ENCODE measurements around the gene COA6.

GRCh38 chr1:234398849-234399381 lies 25.7 kb downstream of the COA6 start:
- TF ChIP-seq, protein P1, sequence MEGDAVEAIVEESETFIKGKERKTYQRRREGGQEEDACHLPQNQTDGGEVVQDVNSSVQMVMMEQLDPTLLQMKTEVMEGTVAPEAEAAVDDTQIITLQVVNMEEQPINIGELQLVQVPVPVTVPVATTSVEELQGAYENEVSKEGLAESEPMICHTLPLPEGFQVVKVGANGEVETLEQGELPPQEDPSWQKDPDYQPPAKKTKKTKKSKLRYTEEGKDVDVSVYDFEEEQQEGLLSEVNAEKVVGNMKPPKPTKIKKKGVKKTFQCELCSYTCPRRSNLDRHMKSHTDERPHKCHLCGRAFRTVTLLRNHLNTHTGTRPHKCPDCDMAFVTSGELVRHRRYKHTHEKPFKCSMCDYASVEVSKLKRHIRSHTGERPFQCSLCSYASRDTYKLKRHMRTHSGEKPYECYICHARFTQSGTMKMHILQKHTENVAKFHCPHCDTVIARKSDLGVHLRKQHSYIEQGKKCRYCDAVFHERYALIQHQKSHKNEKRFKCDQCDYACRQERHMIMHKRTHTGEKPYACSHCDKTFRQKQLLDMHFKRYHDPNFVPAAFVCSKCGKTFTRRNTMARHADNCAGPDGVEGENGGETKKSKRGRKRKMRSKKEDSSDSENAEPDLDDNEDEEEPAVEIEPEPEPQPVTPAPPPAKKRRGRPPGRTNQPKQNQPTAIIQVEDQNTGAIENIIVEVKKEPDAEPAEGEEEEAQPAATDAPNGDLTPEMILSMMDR (IDR thresholded peaks at IDR 0.05 in 2 of 3, conservative IDR thresholded peaks at IDR 0.05 in 1 of 3; ENCODE audit: borderline replicate concordance in 1 of 3, insufficient read depth in 1 of 3, low read depth in 2 of 3, low read length in 2 of 3), result no peak
- TF ChIP-seq TCF7L2 (IDR thresholded peaks at IDR 0.05; ENCODE audit: borderline replicate concordance, extremely low read depth, insufficient read depth, insufficient read length), result no peak
- no peak for TF ChIP-seq JUND (IDR thresholded peaks at IDR 0.05)
- no peak for TF ChIP-seq POLR2AphosphoS5 (IDR thresholded peaks at IDR 0.05; ENCODE audit: low read depth, low read length)
- TF ChIP-seq CEBPB (IDR thresholded peaks at IDR 0.05; ENCODE audit: low read depth), result no peak
- no peak for TF ChIP-seq ZFX (IDR thresholded peaks at IDR 0.05)
- TF ChIP-seq EZH2 (IDR thresholded peaks at IDR 0.05), result no peak
- no peak for TF ChIP-seq SP1 (IDR thresholded peaks at IDR 0.05; ENCODE audit: low read depth)
- TF ChIP-seq ZNF274 (IDR thresholded peaks at IDR 0.05; ENCODE audit: low read depth, low read length), result no peak
- no peak for TF ChIP-seq POLR2A (IDR thresholded peaks at IDR 0.05; ENCODE audit: borderline replicate concordance, extremely low read depth, insufficient read depth, insufficient read length)
- TF ChIP-seq, protein P2, sequence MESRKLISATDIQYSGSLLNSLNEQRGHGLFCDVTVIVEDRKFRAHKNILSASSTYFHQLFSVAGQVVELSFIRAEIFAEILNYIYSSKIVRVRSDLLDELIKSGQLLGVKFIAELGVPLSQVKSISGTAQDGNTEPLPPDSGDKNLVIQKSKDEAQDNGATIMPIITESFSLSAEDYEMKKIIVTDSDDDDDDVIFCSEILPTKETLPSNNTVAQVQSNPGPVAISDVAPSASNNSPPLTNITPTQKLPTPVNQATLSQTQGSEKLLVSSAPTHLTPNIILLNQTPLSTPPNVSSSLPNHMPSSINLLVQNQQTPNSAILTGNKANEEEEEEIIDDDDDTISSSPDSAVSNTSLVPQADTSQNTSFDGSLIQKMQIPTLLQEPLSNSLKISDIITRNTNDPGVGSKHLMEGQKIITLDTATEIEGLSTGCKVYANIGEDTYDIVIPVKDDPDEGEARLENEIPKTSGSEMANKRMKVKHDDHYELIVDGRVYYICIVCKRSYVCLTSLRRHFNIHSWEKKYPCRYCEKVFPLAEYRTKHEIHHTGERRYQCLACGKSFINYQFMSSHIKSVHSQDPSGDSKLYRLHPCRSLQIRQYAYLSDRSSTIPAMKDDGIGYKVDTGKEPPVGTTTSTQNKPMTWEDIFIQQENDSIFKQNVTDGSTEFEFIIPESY (IDR thresholded peaks at IDR 0.05; ENCODE audit: extremely low read depth, insufficient replicate concordance, low read length), result no peak
- TF ChIP-seq EGR1 (IDR thresholded peaks at IDR 0.05; ENCODE audit: low read depth), result no peak
- no peak for TF ChIP-seq YY1 (IDR thresholded peaks at IDR 0.05; ENCODE audit: extremely low read depth, insufficient replicate concordance, low read depth, low read length)
